Keratinocyte (primary cell): ENCODE data around the gene DNMT3A.

Source experiments
- CTCF ChIP-seq, 3 experiments: IDR thresholded peaks in 1 of 3; conservative IDR thresholded peaks in 1 of 3; optimal IDR thresholded peaks in 1 of 3; 2 replicates in 2 of 3; 3 replicates in 1 of 3; pipeline versions ENCODE3 to v1.5.1; 2011; ENCODE audit warnings: low read length in 3 of 3, mild to moderate bottlenecking in 3 of 3, moderate library complexity in 2 of 3, control low read depth in 1 of 3, inconsistent platforms in 1 of 3; ENCODE audit not compliant: insufficient read depth in 2 of 3; ENCODE audit errors: extremely low read depth in 1 of 3
- EZH2 ChIP-seq: IDR thresholded peaks from one replicate; pipeline ENCODE4 v1.6.1; 2012; ENCODE audit warnings: inconsistent platforms, mild to moderate bottlenecking, low read length, moderate library complexity

GRCh38 chr2:25302758-25303375, 38.9 kb downstream of the DNMT3A start:
- TF ChIP-seq CTCF (optimal IDR thresholded peaks at IDR 0.05 in 1 of 3, IDR thresholded peaks at IDR 0.05 in 1 of 3, conservative IDR thresholded peaks at IDR 0.05 in 1 of 3; ENCODE audit: extremely low read depth in 1 of 3, insufficient read depth in 2 of 3, low read length in 3 of 3) (no peak), EZH2 (no peak)
